CD14-positive monocyte (primary cell): Measurements from ENCODE around the gene BCAS1. TPM values are rescaled to one million over a fixed set of nuclear protein-coding genes. Genes with fewer than 3 reads are reported as not detected.
A peak's percentile ranks its signal among the peaks of the same experiment; 100 is the strongest.

ENCODE experiments used
- DNase-seq, 3 donors: peaks; one replicate each; pipeline ENCODE4 v3.0.0-alpha.2; 2011 to 2022
- H2AFZ ChIP-seq: 2 replicates; pipeline ENCODE4 v1.6.0; 2012; ENCODE audit warnings: mild to moderate bottlenecking, low read depth, low read length, inconsistent platforms; ENCODE audit not compliant: insufficient read depth, poor library complexity, severe bottlenecking
- H3K27ac ChIP-seq, 2 donors: 1 replicate in 1 of 2; 2 replicates in 1 of 2; pipeline ENCODE4 v1.5.1; 2012 to 2013; ENCODE audit warnings: low read length in 2 of 2, control low read depth in 1 of 2, inconsistent platforms in 1 of 2, low read depth in 1 of 2, mild to moderate bottlenecking in 1 of 2
- H3K27me3 ChIP-seq, 2 donors: one replicate each; pipeline versions ENCODE4 v1.6.0 to v1.6.1; 2011 to 2013; ENCODE audit warnings: low read length in 2 of 2; ENCODE audit not compliant: control insufficient read depth in 2 of 2, insufficient read depth in 2 of 2
- H3K36me3 ChIP-seq, 2 donors: replicated peaks in 1 of 2; 1 replicate in 1 of 2; 2 replicates in 1 of 2; pipeline versions ENCODE4 v1.5.1 to v1.6.1; 2012 to 2013; ENCODE audit warnings: low read length in 2 of 2, control low read depth in 1 of 2, inconsistent platforms in 1 of 2, mild to moderate bottlenecking in 1 of 2; ENCODE audit not compliant: insufficient read depth in 2 of 2, control insufficient read depth in 1 of 2
- H3K4me1 ChIP-seq, 2 donors: 1 replicate in 1 of 2; 2 replicates in 1 of 2; pipeline versions ENCODE4 v1.5.1 to v1.6.1; 2012 to 2013; ENCODE audit warnings: low read length in 2 of 2, control low read depth in 1 of 2, inconsistent platforms in 1 of 2, mild to moderate bottlenecking in 1 of 2, moderate library complexity in 1 of 2; ENCODE audit not compliant: insufficient read depth in 2 of 2, control insufficient read depth in 1 of 2
- H3K4me2 ChIP-seq: replicated peaks from 2 replicates; pipeline ENCODE3; 2012; ENCODE audit warnings: low read length, moderate library complexity, mild to moderate bottlenecking; ENCODE audit not compliant: poor library complexity, severe bottlenecking; ENCODE audit errors: extremely low read depth
- H3K4me3 ChIP-seq, 3 experiments: fragments of 200-600 bp in 1 of 3; sonication (generic) in 1 of 3; replicated peaks in 1 of 3; 1 replicate in 2 of 3; 2 replicates in 1 of 3; pipeline ENCODE4 v1.5.1; 2011 to 2013; ENCODE audit warnings: low read length in 3 of 3, mild to moderate bottlenecking in 3 of 3, control low read depth in 2 of 3, low read depth in 2 of 3, inconsistent platforms in 1 of 3, moderate library complexity in 1 of 3
- H3K79me2 ChIP-seq: 2 replicates; pipeline ENCODE4 v1.6.0; 2012; ENCODE audit warnings: mild to moderate bottlenecking, control low read depth, inconsistent platforms, low read length, moderate library complexity; ENCODE audit not compliant: insufficient read depth
- H3K9ac ChIP-seq: 2 replicates; pipeline ENCODE4 v1.6.0; 2017; ENCODE audit warnings: low read length, mild to moderate bottlenecking; ENCODE audit not compliant: insufficient read depth, poor library complexity, severe bottlenecking
- H3K9me3 ChIP-seq, 2 donors: replicated peaks in 1 of 2; 1 replicate in 1 of 2; 2 replicates in 1 of 2; pipeline versions ENCODE4 v1.5.1 to v1.6.1; 2012 to 2013; ENCODE audit warnings: low read length in 2 of 2, control low read depth in 1 of 2; ENCODE audit not compliant: control insufficient read depth in 1 of 2, insufficient read depth in 1 of 2
- H4K20me1 ChIP-seq: 2 replicates; pipeline ENCODE4 v1.6.0; 2012; ENCODE audit warnings: mild to moderate bottlenecking, low read length, control low read depth, moderate library complexity; ENCODE audit not compliant: insufficient read depth
- H3K27ac Mint-ChIP-seq, 7 donors: one replicate each; pipeline ENCODE4 v1.8.0; 2020; ENCODE audit warnings: mild to moderate bottlenecking in 7 of 7, mixed read lengths in 7 of 7, moderate library complexity in 6 of 7, inconsistent platforms in 2 of 7
- H3K27me3 Mint-ChIP-seq, 3 donors: one replicate each; pipeline ENCODE4 v1.8.0; 2021 to 2022; ENCODE audit warnings: low read depth in 3 of 3, mild to moderate bottlenecking in 3 of 3, mixed read lengths in 3 of 3, moderate library complexity in 3 of 3, inconsistent platforms in 1 of 3
- H3K36me3 Mint-ChIP-seq, 2 donors: one replicate each; pipeline ENCODE4 v1.8.0; 2020; ENCODE audit warnings: mixed read lengths in 2 of 2, inconsistent platforms in 1 of 2, mild to moderate bottlenecking in 1 of 2
- H3K4me1 Mint-ChIP-seq: one replicate; pipeline ENCODE4 v1.8.0; 2020; ENCODE audit warnings: mild to moderate bottlenecking, mixed read lengths
- H3K4me3 Mint-ChIP-seq, 2 donors: one replicate each; pipeline ENCODE4 v1.8.0; 2020; ENCODE audit warnings: mild to moderate bottlenecking in 2 of 2, mixed read lengths in 2 of 2, moderate library complexity in 1 of 2
- H3K9me3 Mint-ChIP-seq, 7 donors: one replicate each; pipeline ENCODE4 v1.8.0; 2020 to 2022; ENCODE audit warnings: mixed read lengths in 7 of 7, mild to moderate bottlenecking in 6 of 7, moderate library complexity in 6 of 7, inconsistent platforms in 2 of 7
- CTCF ChIP-seq: fragments of 200-600 bp; IDR thresholded peaks from one replicate; pipeline ENCODE4 v1.8.0; 2022; ENCODE audit warnings: antibody characterized with exemption, mild to moderate bottlenecking
- WGBS: methylation state at CpG from one replicate; pipeline ENCODE4 v1.1.5; 2013; ENCODE audit warnings: missing lambda C conversion rate; ENCODE audit not compliant: insufficient coverage; 5-methylcytosine and 5-hydroxymethylcytosine counted together
- intact Hi-C, 2 donors: fragments of 100-400 bp; cut with micrococcal nuclease; formaldehyde crosslinking; loops; one replicate each; pipeline versions ENCODE4 v1.15.0 to v1.15.1; 2023
- polyA plus RNA-seq, 3 donors: library from polyadenylated mRNA; depleted of rRNA in 1 of 3; unstranded in 2 of 3; stranded (reverse) in 1 of 3; fragments of 300-500 nt in 2 of 3; fragments of >200 nt in 1 of 3; fragmentation: Illumina TruSeq in 2 of 3; gene quantifications; 1 replicate in 2 of 3; 2 replicates in 1 of 3; pipeline ENCODE4 v1.2.3, GENCODE V29; 2012 to 2021

BCAS1 gene
- polyA plus RNA-seq, 3 donors = 0.01 to 0.02 TPM; not detected in 1

GRCh38 chr20:54118220-54119001, 48.0 kb upstream of the BCAS1 start:
- no peak overlapping the region for H3K27ac Mint-ChIP-seq
- H3K4me3 Mint-ChIP-seq = no peak overlapping the region
- DNase-seq = no peak
- no peak overlapping the region for H3K9ac ChIP-seq
- H3K4me1 ChIP-seq = peaks cover 25 to 39% of the 10 kb centered on the region in 2 donors
- peaks cover 0 to 1% (median 0%) of the 10 kb centered on the region in 3 donors for H3K27me3 Mint-ChIP-seq
- H3K27me3 ChIP-seq = no peaks in the 10 kb centered on the region
- intact Hi-C loops = no loop called here
- WGBS = no CpG with 5 or more reads among the region's 9 CpGs
- no peak overlapping the region for H3K27ac ChIP-seq
- no peaks in the 10 kb centered on the region for H3K36me3 Mint-ChIP-seq
- H3K4me2 ChIP-seq = no peak overlapping the region
- no peaks in the 10 kb centered on the region for H3K9me3 ChIP-seq
- peaks cover 37% of the 10 kb centered on the region for H3K4me1 Mint-ChIP-seq
- H3K9me3 Mint-ChIP-seq = no peaks in the 10 kb centered on the region
- H2AFZ ChIP-seq = no peak overlapping the region
- no peaks in the 10 kb centered on the region for H4K20me1 ChIP-seq
- H3K36me3 ChIP-seq = no peaks in the 10 kb centered on the region
- H3K79me2 ChIP-seq = no peaks in the 10 kb centered on the region
- TF ChIP-seq CTCF = no peak
- H3K4me3 ChIP-seq = no peak overlapping the region

GRCh38 chr20:54116550-54117235, 46.3 kb upstream of the BCAS1 start:
- Histone ChIP-seq H3K4me3 (no peak overlapping the region), H3K4me1 (peaks cover 28 to 36% of the 10 kb centered on the region in 2 donors), H4K20me1 (no peaks in the 10 kb centered on the region), H2AFZ (no peak overlapping the region), H3K79me2 (no peaks in the 10 kb centered on the region), H3K4me2 (no peak overlapping the region), H3K27ac (peak overlapping the region in 1 of 2 donors; percentile 43), H3K9ac (no peak overlapping the region), H3K36me3 (no peaks in the 10 kb centered on the region), H3K27me3 (no peaks in the 10 kb centered on the region), H3K9me3 (no peaks in the 10 kb centered on the region)
- peaks cover 0 to 2% (median 0%) of the 10 kb centered on the region in 7 donors for H3K9me3 Mint-ChIP-seq
- H3K36me3 Mint-ChIP-seq = no peaks in the 10 kb centered on the region
- H3K27ac Mint-ChIP-seq = peak overlapping the region in 2 of 7 donors; percentile 46 to 71
- H3K27me3 Mint-ChIP-seq = peaks cover 0 to 1% (median 0%) of the 10 kb centered on the region in 3 donors
- intact Hi-C loops = no loop called here
- no peak for DNase-seq
- no peak for TF ChIP-seq CTCF
- 88% methylated on average over 2 of the region's 4 CpGs for WGBS
- H3K4me1 Mint-ChIP-seq = peaks cover 38% of the 10 kb centered on the region
- no peak overlapping the region for H3K4me3 Mint-ChIP-seq
